Activated naive CD4-positive, alpha-beta T cell treated with anti-CD3 and anti-CD28 coated beads, Interleukin-2, amount 10 ng/mL, durations not matched to agents 7 days and 5 days (primary cell): ENCODE measurements around the gene BRCA1.
"Not testable (repeated sequence)": the region's sequence is repeated elsewhere in the genome, so short reads cannot be mapped to it uniquely, and the experiment has no call there.

Experiments
- CTCF ChIA-PET: fragments of 350-600 bp; sonication (Branson Sonifier 250); formaldehyde crosslinking; loops from one replicate; lab custom pipeline; 2021; ENCODE audit warnings: antibody characterized with exemption; lab: Charles Lee
- DNase-seq: peaks from one replicate; pipeline ENCODE4 v3.0.0-alpha.2; 2020
- H3K27ac Mint-ChIP-seq: one replicate; pipeline ENCODE4 v1.8.0; 2021; ENCODE audit warnings: mild to moderate bottlenecking, moderate library complexity, mixed read lengths
- H3K27me3 Mint-ChIP-seq: one replicate; pipeline ENCODE4 v1.8.0; 2021; ENCODE audit warnings: mild to moderate bottlenecking, mixed read lengths
- H3K36me3 Mint-ChIP-seq: one replicate; pipeline ENCODE4 v1.8.0; 2021; ENCODE audit warnings: mixed read lengths
- H3K4me1 Mint-ChIP-seq: one replicate; pipeline ENCODE4 v1.8.0; 2021; ENCODE audit warnings: mixed read lengths
- H3K4me3 Mint-ChIP-seq: one replicate; pipeline ENCODE4 v1.8.0; 2021; ENCODE audit warnings: mild to moderate bottlenecking, moderate library complexity, mixed read lengths
- H3K9me3 Mint-ChIP-seq: one replicate; pipeline ENCODE4 v1.8.0; 2021; ENCODE audit warnings: mixed read lengths

BRCA1 gene

DNA sequence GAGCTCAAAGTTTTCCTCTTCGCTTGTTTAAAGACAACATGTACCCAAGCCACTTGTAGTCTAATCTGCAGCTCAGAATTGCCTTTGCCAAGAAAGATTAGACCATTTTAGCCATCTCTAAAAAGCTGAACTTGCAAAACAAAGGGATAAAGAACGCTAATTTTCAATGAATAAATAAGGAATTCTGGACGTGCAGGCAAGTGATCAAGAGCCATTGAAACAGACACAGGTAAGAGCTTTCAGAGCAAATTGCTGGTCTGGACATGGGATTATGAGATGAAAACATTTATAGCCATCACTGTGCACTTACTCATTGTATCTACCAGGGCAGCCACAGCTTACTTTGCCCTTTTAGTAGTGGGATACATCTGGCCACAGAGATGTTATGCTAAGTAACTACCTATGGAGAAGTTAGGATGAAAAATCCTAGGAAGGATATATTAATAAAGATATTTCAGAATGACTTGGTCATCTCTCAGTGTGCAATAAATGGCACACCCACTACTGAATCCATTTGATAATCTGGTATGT is 55.7 kb downstream of the BRCA1 start:
- no peaks in the 10 kb centered on the region for H3K9me3 Mint-ChIP-seq
- CTCF ChIA-PET: interaction anchor here (0.5 kb wide), 1 partner anchor 19 kb away, joined by 3 read pairs; no protein-coding TSS in a partner anchor
- H3K4me3 Mint-ChIP-seq: no peak overlapping the region
- H3K36me3 Mint-ChIP-seq: peaks cover 19% of the 10 kb centered on the region
- no peak overlapping the region for H3K27ac Mint-ChIP-seq
- DNase-seq: no peak
- no peaks in the 10 kb centered on the region for H3K4me1 Mint-ChIP-seq
- H3K27me3 Mint-ChIP-seq: no peaks in the 10 kb centered on the region

DNA sequence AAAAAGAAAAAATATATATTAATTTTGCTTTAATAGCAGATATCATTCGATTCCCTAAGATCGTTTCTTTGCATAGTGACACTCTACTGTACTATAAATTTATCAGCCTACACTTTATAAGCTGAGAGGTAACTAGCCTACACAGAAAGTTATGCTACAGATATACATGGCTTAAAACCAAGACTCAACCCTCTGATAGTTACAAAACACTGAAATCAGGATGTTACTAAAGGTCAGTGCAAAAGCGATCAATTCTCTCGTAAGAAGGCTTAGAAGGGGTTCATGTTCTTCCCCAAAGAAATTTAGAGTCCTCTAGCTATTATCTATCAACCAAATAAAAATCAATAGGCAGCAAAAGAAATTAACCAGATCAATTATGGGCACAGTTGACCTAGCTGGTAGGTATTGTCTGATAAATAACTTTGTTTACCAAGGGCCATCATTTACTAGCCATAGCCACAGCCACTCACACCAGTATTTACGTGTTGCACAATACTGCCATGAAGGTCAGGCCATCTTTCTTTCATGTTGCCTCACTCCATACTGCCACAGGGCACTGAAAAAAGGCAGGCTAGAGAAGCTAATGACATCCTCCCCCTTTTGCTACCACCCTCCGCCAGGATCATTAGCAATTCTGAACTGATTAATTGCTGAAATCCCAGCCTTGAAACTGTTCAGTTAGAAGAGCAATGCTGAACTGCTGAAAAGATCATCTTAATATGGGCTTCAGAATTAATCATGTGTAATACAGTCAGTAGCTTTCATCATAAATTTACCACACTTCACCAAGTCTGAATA is 56.4 kb downstream of the BRCA1 start:
- no peak overlapping the region for H3K27ac Mint-ChIP-seq
- no peak overlapping the region for H3K4me3 Mint-ChIP-seq
- CTCF ChIA-PET: interaction anchor here (0.5 kb wide), 1 partner anchor 18 kb away, joined by 3 read pairs; no protein-coding TSS in a partner anchor
- no peaks in the 10 kb centered on the region for H3K27me3 Mint-ChIP-seq
- H3K9me3 Mint-ChIP-seq: no peaks in the 10 kb centered on the region
- no peak for DNase-seq
- H3K36me3 Mint-ChIP-seq: peaks cover 18% of the 10 kb centered on the region
- no peaks in the 10 kb centered on the region for H3K4me1 Mint-ChIP-seq

DNA sequence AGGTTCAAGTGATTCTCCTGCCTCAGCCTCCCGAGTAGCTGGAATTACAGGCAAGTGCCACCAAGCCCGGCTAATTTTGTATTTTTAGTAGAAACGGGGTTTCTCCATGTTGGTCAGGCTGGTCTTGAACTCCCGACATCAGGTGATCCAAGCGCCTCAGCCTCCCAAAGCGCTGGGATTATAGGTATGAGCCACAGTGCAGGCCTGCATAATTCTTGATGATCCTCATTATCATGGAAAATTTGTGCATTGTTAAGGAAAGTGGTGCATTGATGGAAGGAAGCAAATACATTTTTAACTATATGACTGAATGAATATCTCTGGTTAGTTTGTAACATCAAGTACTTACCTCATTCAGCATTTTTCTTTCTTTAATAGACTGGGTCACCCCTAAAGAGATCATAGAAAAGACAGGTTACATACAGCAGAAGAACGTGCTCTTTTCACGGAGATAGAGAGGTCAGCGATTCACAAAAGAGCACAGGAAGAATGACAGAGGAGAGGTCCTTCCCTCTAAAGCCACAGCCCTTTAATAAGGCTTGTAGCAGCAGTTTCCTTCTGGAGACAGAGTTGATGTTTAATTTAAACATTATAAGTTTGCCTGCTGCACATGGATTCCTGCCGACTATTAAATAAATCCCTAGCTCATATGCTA is 62.1 kb downstream of the BRCA1 start:
- DNase-seq: no peak
- Mint-ChIP-seq H3K4me1 (no peaks in the 10 kb centered on the region), H3K27ac (no peak overlapping the region), H3K9me3 (no peaks in the 10 kb centered on the region), H3K36me3 (peaks cover 30% of the 10 kb centered on the region), H3K4me3 (no peak overlapping the region), H3K27me3 (no peaks in the 10 kb centered on the region)
- CTCF ChIA-PET: no interaction called here

DNA sequence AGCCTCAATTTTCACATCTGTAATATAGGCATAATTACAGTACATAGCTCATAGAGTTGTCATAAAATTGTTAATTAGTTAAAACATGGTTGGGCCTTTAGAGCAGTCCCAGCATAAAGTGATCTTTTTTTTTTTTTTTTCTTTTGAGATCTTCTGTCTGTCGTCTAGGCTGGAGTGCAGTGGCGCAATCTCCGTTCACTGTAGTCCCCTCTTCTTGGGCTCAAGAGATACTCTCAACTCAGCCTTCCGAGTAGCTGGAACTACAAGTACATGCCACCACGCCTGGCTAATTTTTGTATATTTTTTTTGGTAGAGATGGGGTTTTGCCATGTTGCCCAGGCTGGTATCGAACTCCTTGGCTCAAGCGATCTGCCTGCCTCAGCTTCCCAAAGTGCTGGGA is 69.1 kb downstream of the BRCA1 start:
- CTCF ChIA-PET: no interaction called here
- no peak overlapping the region for H3K4me3 Mint-ChIP-seq
- DNase-seq: no peak
- peaks cover 40% of the 10 kb centered on the region for H3K36me3 Mint-ChIP-seq
- no peaks in the 10 kb centered on the region for H3K27me3 Mint-ChIP-seq
- H3K9me3 Mint-ChIP-seq: no peaks in the 10 kb centered on the region
- no peak overlapping the region for H3K27ac Mint-ChIP-seq
- no peaks in the 10 kb centered on the region for H3K4me1 Mint-ChIP-seq

DNA sequence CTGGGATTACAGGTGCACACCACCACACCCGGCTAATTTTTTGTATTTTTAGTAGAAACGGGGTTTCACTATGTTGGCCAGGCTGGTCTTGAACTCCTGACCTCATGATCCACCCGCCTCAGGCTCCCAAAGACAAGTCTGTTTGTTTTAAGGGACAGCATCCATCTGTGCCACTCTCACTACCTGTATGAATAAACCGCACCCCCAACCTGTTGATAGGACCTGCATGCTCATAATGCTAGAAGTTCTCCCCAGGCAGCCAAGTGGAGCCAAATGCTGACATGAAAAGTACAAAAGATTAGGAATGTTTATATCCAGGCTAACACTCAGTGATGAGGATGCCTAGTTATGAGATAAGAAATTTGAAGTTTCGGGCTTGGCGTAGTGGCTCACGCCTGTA is 72.2 kb downstream of the BRCA1 start:
- H3K4me3 Mint-ChIP-seq, H3K27me3 Mint-ChIP-seq, H3K4me1 Mint-ChIP-seq, DNase-seq, H3K9me3 Mint-ChIP-seq, CTCF ChIA-PET, H3K27ac Mint-ChIP-seq: not testable (repeated sequence)
- peaks cover 46% of the 10 kb centered on the region for H3K36me3 Mint-ChIP-seq

DNA sequence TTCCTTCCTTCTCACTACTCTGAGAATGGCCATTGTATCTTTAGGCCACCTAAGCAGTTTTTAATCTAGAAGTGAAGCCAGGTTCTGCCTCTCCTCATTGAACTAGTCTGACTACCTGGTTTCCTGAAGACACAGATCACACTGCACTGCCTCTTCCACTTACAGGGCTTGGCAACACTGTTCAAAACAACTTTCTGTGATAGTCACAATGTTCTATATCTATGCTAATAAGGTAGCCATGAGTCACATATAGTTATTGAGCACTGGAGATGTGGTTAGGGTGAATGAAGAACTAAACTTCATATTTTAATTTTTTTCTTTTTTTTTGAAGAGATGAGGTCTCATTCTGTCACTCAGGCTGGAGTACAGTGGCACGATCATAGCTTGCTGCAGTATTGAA is 73.2 kb downstream of the BRCA1 start:
- Mint-ChIP-seq H3K27ac (no peak overlapping the region), H3K4me1 (no peaks in the 10 kb centered on the region), H3K27me3 (no peaks in the 10 kb centered on the region), H3K4me3 (no peak overlapping the region), H3K36me3 (peaks cover 51% of the 10 kb centered on the region), H3K9me3 (no peaks in the 10 kb centered on the region)
- DNase-seq: no peak
- CTCF ChIA-PET: no interaction called here

DNA sequence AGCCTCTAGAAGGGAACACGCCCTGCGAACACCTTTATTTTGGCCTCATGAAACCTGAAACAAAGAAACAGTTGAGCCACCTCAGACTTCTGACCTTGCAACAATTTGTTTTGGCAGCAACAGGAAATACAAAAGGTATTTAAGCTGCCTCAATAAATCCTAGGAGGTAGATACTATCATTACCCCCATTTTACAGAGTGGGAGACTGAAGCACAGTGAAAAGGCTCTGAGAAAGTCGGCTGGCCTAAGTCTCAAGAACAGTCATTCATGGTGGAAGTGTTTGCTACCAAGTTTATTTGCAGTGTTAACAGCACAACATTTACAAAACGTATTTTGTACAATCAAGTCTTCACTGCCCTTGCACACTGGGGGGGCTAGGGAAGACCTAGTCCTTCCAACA is 81.1 kb downstream of the BRCA1 start:
- no peaks in the 10 kb centered on the region for H3K27me3 Mint-ChIP-seq
- H3K9me3 Mint-ChIP-seq: no peaks in the 10 kb centered on the region
- H3K36me3 Mint-ChIP-seq: peaks cover 33% of the 10 kb centered on the region
- no peaks in the 10 kb centered on the region for H3K4me1 Mint-ChIP-seq
- CTCF ChIA-PET: no interaction called here
- no peak overlapping the region for H3K27ac Mint-ChIP-seq
- H3K4me3 Mint-ChIP-seq: no peak overlapping the region
- DNase-seq: no peak

DNA sequence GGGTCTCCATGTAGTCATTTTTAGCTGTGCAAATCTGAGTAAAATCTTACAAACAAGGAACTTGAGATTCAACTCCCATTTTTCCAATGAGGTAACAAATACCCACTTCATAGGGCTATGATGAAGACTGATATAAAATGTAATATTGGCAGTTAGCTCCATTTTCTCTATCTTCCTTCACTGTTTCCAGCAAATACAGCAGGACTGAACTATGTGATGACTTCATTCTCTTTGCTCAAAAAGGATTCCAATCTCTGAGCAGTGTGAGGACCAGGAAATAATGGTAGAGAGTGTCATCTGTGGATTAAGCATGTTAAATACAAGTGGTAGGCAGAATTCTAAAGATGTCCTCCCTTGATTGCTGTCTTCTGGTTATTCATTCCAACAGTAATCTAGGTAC is 81.9 kb downstream of the BRCA1 start:
- Mint-ChIP-seq H3K27me3 (no peaks in the 10 kb centered on the region), H3K4me3 (no peak overlapping the region), H3K9me3 (no peaks in the 10 kb centered on the region), H3K27ac (no peak overlapping the region), H3K4me1 (no peaks in the 10 kb centered on the region), H3K36me3 (peaks cover 29% of the 10 kb centered on the region)
- DNase-seq: no peak
- CTCF ChIA-PET: interaction anchor here (1.0 kb wide), 1 partner anchor 37 kb away, joined by 3 read pairs; the partner anchor contains the start of gene IFI35

DNA sequence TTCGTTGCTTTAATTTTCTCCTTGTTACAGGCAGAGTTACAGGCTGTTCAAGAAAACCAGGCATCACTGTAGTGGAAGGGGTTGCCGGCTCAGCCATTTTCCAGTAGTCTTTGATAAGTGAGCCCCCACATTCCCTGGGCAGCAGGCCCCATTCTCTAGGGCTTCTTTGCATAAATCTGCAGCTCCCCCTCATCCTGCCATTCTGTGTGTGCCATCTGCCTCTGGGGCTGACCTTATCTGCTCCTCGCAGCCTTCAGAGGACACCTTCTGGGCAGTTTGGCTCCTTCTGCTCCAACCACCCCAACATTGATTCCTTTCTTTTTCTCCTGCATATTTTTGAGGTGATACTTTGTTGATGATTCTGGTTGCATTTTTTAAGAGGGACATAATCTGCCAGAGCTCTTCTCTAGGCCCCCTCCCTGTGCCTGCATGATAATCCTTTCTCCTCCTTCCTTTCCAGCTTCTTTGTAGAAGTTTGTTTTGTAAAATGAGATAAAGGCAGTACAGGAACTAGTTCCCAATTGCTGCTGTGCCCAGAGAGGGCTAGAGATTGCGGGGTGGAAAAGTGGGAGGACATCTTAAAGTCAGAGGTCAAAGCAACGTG is 83.0 kb downstream of the BRCA1 start:
- Mint-ChIP-seq H3K4me1 (no peaks in the 10 kb centered on the region), H3K27ac (no peak overlapping the region), H3K36me3 (peaks cover 23% of the 10 kb centered on the region), H3K9me3 (no peaks in the 10 kb centered on the region), H3K4me3 (no peak overlapping the region), H3K27me3 (no peaks in the 10 kb centered on the region)
- no peak for DNase-seq
- CTCF ChIA-PET: no interaction called here

DNA sequence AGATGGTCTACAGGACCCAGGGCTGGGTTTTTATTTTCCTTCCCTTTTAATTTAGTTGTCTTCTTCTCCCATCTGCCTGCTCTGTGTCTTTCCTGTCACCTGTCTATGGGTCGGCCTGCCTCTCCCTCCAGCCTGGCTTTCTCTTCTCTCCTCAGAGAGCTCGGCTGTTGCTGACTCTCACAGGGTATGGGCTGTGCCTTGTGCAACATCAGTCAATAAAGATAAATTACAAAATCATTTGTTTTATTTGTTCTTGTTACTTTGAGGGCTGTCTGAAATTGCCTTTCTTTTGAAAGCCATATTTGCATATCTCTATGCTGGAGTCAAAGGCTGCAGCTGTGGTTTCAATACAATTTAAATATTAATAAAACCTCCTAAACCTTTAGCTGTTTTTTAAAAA is 84.5 kb downstream of the BRCA1 start:
- Mint-ChIP-seq H3K27ac (no peak overlapping the region), H3K36me3 (peaks cover 20% of the 10 kb centered on the region), H3K9me3 (no peaks in the 10 kb centered on the region), H3K4me1 (no peaks in the 10 kb centered on the region), H3K27me3 (no peaks in the 10 kb centered on the region), H3K4me3 (no peak overlapping the region)
- no peak for DNase-seq
- CTCF ChIA-PET: no interaction called here

DNA sequence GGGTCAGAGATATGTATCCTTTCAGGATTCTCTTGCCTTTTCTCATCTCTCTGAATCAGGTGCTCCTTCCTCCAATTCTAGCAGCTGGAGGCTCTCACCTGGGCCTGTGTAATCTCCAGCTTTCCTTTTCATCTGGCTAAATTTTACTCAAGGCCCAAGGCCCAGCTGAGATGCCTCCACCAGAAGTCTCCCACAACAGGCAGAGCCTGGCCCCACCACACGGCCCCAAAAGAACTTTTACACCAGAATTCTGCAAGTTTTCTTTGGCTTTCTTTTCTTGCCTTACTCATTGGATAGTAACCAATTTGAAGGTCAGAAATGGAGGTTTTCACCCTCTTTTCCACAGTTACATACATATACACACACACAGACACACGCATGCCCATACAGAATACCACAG is 85.5 kb downstream of the BRCA1 start:
- CTCF ChIA-PET: no interaction called here
- Mint-ChIP-seq H3K4me3 (no peak overlapping the region), H3K4me1 (no peaks in the 10 kb centered on the region), H3K27ac (no peak overlapping the region), H3K36me3 (peaks cover 14% of the 10 kb centered on the region), H3K27me3 (no peaks in the 10 kb centered on the region), H3K9me3 (no peaks in the 10 kb centered on the region)
- no peak for DNase-seq

DNA sequence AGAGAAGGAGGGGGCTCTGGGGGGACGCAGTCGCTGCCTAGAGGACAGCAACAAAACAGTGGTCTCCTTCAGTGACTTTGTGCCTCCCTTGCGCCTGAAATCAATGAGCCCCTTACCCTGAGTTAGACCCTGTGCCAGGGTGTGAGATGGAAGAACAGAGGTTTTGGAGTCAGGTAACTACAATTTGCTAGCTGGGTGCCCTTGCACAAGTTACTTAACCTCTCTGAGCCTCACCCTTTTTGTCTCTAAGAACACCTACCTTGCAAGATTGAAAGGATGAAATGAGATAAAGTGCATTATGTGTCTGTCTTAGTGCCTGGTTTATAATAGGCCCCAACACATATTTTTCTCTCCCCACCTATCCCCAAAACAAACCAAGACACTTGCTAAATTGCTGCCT is 90.3 kb downstream of the BRCA1 start:
- Mint-ChIP-seq H3K4me3 (no peak overlapping the region), H3K4me1 (no peaks in the 10 kb centered on the region), H3K36me3 (no peaks in the 10 kb centered on the region), H3K9me3 (no peaks in the 10 kb centered on the region), H3K27ac (no peak overlapping the region), H3K27me3 (peaks cover 5% of the 10 kb centered on the region)
- CTCF ChIA-PET: no interaction called here
- no peak for DNase-seq

DNA sequence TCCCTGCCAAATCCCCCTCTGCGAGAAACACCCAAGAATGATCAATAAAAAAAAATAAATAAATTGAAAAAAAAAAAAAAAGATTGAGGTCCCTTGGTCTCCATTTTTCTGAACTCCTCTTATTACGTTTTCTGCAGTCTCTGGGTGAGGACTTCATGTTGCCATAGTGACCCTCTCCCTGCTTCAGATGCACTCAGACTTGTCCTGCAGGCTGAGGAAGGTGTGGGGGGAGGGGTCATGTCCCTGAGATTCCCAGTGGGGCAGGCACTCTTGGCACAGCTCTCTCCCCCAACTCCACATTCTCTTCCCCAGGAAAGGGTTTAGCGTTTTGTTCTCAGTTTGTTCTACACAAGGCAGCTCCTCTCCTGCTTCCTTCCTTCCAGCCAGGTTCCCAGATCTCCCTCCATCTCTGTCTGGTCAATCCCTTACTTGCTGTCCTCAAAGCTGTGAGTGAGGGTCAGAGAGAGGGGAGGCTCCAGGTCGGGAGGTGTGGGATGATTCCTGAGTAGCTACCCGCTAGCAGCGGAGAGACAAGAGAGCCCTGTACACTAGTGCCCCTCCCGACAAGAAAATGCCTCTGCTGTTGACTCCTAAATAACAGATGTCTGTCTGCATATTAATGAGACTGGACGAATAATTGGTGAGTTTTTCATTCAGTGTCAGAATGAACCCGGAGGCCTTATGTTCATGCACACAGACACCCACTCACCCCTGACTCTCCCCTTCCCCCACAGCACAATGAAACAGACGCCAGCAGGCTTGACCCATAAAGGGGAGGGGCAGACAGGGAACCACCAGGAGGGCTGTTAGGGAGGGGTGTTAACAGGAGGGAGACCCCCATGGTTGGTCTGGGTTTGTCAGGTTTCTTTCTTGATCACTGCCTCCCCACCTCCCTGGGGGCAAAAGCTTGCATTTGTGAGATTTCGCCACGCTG is 90.9 kb downstream of the BRCA1 start:
- DNase-seq: no peak
- no peaks in the 10 kb centered on the region for H3K4me1 Mint-ChIP-seq
- CTCF ChIA-PET: no interaction called here
- no peak overlapping the region for H3K27ac Mint-ChIP-seq
- H3K4me3 Mint-ChIP-seq: no peak overlapping the region
- H3K9me3 Mint-ChIP-seq: no peaks in the 10 kb centered on the region
- no peaks in the 10 kb centered on the region for H3K36me3 Mint-ChIP-seq
- H3K27me3 Mint-ChIP-seq: peaks cover 5% of the 10 kb centered on the region

DNA sequence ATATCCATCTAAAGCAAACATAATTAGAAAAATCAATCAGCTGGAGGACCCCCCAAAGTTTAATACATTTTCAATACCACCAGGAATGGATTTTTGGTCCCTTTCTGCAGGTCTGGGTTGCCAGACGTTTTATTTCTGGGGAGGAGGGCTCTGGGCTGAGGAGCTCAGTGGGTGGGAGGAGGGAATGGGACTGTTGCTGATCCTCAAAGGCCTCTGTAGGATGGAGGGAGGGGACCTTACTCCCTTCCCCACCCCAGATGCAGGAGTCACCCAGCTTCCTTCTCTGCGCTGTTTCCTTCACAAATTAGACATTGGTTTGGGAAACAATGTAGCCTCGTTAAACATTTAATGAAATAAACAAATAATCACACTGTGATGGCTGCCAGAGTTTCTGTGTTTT is 93.5 kb downstream of the BRCA1 start:
- CTCF ChIA-PET: no interaction called here
- Mint-ChIP-seq H3K36me3 (no peaks in the 10 kb centered on the region), H3K4me1 (no peaks in the 10 kb centered on the region), H3K4me3 (no peak overlapping the region), H3K27me3 (peaks cover 25% of the 10 kb centered on the region), H3K9me3 (no peaks in the 10 kb centered on the region), H3K27ac (no peak overlapping the region)
- no peak for DNase-seq
